ENCODE data around the gene SH3GL1.

Gene SH3GL1

DNA sequence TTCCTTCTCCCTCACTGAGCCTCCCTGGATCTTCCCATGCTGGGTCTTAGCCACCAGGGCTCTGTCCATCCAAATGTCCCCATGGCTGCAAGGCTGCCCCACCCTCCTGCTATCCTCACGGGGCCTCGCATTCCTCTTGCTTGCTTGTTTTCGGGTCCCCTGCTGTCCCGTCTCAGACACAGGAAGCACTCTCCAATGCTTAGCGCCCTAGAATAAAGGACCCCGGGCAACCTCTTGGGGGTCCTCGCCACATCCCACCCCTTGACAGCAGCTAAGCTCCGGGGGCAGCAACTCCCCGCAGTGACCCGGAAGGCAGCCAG, 23.7 kb downstream of the SH3GL1 start:
- peaks cover 6% of the 10 kb centered on the region; the same call in 1 of the 2 replicates for H3K36me3 ChIP-seq (ENCODE audit: insufficient read depth, low read length)
- no peak overlapping the region for H3K4me3 ChIP-seq (ENCODE audit: low read depth, low read length, poor library complexity, severe bottlenecking)
- H3K27ac ChIP-seq (ENCODE audit: low read depth, low read length, poor library complexity, severe bottlenecking) = no peak overlapping the region
- H3K79me2 ChIP-seq (ENCODE audit: insufficient read depth, low read length) = no peaks in the 10 kb centered on the region
- peaks cover 36% of the 10 kb centered on the region for H3K4me1 ChIP-seq (ENCODE audit: insufficient read depth, low read length, severe bottlenecking)
- no peaks in the 10 kb centered on the region for H3F3A ChIP-seq (ENCODE audit: insufficient read depth, low read length)
- no peaks in the 10 kb centered on the region for H3K27me3 ChIP-seq (ENCODE audit: insufficient read depth, low read length)
- H3K9me2 ChIP-seq (ENCODE audit: low read depth, low read length) = no peaks in the 10 kb centered on the region
- TF ChIP-seq EZH2 (IDR thresholded peaks at IDR 0.05; ENCODE audit: borderline replicate concordance, low read length) = no peak
- TF ChIP-seq, protein P1, sequence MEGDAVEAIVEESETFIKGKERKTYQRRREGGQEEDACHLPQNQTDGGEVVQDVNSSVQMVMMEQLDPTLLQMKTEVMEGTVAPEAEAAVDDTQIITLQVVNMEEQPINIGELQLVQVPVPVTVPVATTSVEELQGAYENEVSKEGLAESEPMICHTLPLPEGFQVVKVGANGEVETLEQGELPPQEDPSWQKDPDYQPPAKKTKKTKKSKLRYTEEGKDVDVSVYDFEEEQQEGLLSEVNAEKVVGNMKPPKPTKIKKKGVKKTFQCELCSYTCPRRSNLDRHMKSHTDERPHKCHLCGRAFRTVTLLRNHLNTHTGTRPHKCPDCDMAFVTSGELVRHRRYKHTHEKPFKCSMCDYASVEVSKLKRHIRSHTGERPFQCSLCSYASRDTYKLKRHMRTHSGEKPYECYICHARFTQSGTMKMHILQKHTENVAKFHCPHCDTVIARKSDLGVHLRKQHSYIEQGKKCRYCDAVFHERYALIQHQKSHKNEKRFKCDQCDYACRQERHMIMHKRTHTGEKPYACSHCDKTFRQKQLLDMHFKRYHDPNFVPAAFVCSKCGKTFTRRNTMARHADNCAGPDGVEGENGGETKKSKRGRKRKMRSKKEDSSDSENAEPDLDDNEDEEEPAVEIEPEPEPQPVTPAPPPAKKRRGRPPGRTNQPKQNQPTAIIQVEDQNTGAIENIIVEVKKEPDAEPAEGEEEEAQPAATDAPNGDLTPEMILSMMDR (IDR thresholded peaks at IDR 0.05; ENCODE audit: low read length) = no peak
- H3K4me2 ChIP-seq (ENCODE audit: low read length) = no peak overlapping the region
- H4K20me1 ChIP-seq (ENCODE audit: insufficient read depth, low read length) = no peaks in the 10 kb centered on the region
- no peaks in the 10 kb centered on the region for H3K9me3 ChIP-seq (ENCODE audit: low read length)
- no peak overlapping the region for H3K9ac ChIP-seq (ENCODE audit: low read length)
- H2AFZ ChIP-seq (ENCODE audit: low read length) = no peak overlapping the region

- Histone ChIP-seq H3K4me3 (ENCODE audit: low read depth, low read length, poor library complexity, severe bottlenecking) (no peak overlapping the region), H3K9me2 (ENCODE audit: low read depth, low read length) (no peaks in the 10 kb centered on the region), H3K4me2 (ENCODE audit: low read length) (peak overlapping the region; percentile 13; the same call in 1 of the 2 replicates), H4K20me1 (ENCODE audit: insufficient read depth, low read length) (no peaks in the 10 kb centered on the region), H3K36me3 (ENCODE audit: insufficient read depth, low read length) (peaks cover 6% of the 10 kb centered on the region; the same call in 1 of the 2 replicates), H3K9ac (ENCODE audit: low read length) (no peak overlapping the region; the same call in 1 of the 2 replicates), H3F3A (ENCODE audit: insufficient read depth, low read length) (no peaks in the 10 kb centered on the region), H2AFZ (ENCODE audit: low read length) (no peak overlapping the region), H3K27me3 (ENCODE audit: insufficient read depth, low read length) (no peaks in the 10 kb centered on the region), H3K4me1 (ENCODE audit: insufficient read depth, low read length, severe bottlenecking) (peaks cover 37% of the 10 kb centered on the region), H3K79me2 (ENCODE audit: insufficient read depth, low read length) (no peaks in the 10 kb centered on the region), H3K9me3 (ENCODE audit: low read length) (no peaks in the 10 kb centered on the region), H3K27ac (ENCODE audit: low read depth, low read length, poor library complexity, severe bottlenecking) (no peak overlapping the region)
- no peak for TF ChIP-seq EZH2 (IDR thresholded peaks at IDR 0.05; ENCODE audit: borderline replicate concordance, low read length)
- TF ChIP-seq, protein P1 (IDR thresholded peaks at IDR 0.05; ENCODE audit: low read length) = no peak
Measured at GRCh38 chr19:4376028-4376670, 24.2 kb downstream of the SH3GL1 start.

DNA sequence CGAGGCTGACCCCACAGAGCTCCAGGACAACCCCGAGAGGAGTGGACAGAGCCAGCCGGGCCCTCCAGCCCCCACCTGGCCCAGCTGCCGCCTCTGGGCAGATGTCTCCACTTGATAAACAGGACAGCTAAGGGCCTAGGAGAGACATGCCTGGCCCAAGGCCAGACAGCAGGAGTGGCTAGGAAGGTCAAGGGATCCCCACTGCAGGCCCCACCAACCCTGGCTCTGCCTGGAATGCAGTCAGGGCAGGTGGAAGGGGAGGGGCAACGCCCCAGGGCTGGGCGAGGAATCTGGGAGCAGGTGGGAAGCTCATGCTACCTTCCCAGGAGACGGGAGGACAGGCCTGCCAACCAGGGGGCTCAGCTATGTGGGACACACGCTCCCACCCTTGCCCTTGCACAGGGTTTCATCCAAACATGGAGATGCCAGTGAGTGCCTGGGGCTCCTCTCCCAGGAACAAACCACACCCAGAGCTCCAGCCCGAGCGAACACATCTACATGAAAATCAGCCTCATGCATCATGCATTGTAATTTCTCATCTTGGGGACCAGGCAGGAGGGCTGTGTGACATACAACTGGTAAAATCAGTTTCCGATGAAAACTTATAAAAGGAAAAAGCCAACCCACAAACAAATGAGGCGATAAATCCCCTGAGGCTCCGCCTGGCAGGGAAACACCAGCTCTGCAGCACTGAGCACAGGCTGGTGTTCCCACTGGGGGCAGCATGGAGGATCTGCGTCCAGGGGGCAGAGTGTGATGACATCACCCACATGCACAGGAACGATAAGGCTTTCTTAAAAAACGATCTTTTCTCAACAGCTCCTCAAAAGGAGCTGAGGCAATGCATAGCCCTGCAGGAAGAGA, 25.0 kb downstream of the SH3GL1 start:
- Histone ChIP-seq H3F3A (ENCODE audit: insufficient read depth, low read length) (no peaks in the 10 kb centered on the region), H3K79me2 (ENCODE audit: insufficient read depth, low read length) (no peaks in the 10 kb centered on the region), H3K9me3 (ENCODE audit: low read length) (no peaks in the 10 kb centered on the region), H3K9ac (ENCODE audit: low read length) (no peak overlapping the region; the same call in 1 of the 2 replicates), H2AFZ (ENCODE audit: low read length) (no peak overlapping the region), H3K27me3 (ENCODE audit: insufficient read depth, low read length) (no peaks in the 10 kb centered on the region), H3K4me2 (ENCODE audit: low read length) (peak overlapping the region; percentile 13; the same call in 1 of the 2 replicates), H3K9me2 (ENCODE audit: low read depth, low read length) (no peaks in the 10 kb centered on the region), H3K4me3 (ENCODE audit: low read depth, low read length, poor library complexity, severe bottlenecking) (no peak overlapping the region), H3K27ac (ENCODE audit: low read depth, low read length, poor library complexity, severe bottlenecking) (no peak overlapping the region), H3K36me3 (ENCODE audit: insufficient read depth, low read length) (peaks cover 6% of the 10 kb centered on the region; the same call in 1 of the 2 replicates), H4K20me1 (ENCODE audit: insufficient read depth, low read length) (no peaks in the 10 kb centered on the region), H3K4me1 (ENCODE audit: insufficient read depth, low read length, severe bottlenecking) (peaks cover 41% of the 10 kb centered on the region)
- TF ChIP-seq EZH2 (IDR thresholded peaks at IDR 0.05; ENCODE audit: borderline replicate concordance, low read length) = no peak
- TF ChIP-seq, protein P1 (IDR thresholded peaks at IDR 0.05; ENCODE audit: low read length) = peak; percentile 45
